GM12874 (cell line): ENCODE data around the gene TIGD1.

Experiments
- TF ChIP-seq, protein P1 (sequence below): IDR thresholded peaks from 2 replicates; pipeline ENCODE4 v1.5.1; 2011; ENCODE audit warnings: low read depth, mild to moderate bottlenecking, control low read depth, low read length, moderate library complexity; ENCODE audit not compliant: insufficient read depth

Gene TIGD1

DNA sequence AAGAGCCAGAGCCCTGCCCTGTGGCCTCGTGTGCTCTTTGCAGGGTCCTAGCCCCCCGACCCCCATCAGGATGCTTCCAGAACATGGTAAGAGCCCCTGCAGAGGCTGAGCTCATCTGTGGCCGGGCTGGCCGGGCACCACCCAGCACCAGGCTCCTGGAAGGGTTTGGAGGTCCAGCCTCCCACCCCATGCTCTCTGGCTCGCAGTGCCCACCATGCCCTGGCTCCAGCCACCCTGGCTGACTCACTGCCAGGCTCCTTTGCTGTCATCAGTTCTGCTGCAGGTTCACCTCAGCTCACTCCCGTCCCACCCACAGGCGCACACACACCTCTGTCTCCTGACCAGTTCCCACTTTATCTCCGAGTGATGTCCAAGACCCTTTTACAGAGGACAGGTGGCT lies 37.7 kb upstream of the TIGD1 start:
- TF ChIP-seq, protein P1, sequence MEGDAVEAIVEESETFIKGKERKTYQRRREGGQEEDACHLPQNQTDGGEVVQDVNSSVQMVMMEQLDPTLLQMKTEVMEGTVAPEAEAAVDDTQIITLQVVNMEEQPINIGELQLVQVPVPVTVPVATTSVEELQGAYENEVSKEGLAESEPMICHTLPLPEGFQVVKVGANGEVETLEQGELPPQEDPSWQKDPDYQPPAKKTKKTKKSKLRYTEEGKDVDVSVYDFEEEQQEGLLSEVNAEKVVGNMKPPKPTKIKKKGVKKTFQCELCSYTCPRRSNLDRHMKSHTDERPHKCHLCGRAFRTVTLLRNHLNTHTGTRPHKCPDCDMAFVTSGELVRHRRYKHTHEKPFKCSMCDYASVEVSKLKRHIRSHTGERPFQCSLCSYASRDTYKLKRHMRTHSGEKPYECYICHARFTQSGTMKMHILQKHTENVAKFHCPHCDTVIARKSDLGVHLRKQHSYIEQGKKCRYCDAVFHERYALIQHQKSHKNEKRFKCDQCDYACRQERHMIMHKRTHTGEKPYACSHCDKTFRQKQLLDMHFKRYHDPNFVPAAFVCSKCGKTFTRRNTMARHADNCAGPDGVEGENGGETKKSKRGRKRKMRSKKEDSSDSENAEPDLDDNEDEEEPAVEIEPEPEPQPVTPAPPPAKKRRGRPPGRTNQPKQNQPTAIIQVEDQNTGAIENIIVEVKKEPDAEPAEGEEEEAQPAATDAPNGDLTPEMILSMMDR = no peak

DNA sequence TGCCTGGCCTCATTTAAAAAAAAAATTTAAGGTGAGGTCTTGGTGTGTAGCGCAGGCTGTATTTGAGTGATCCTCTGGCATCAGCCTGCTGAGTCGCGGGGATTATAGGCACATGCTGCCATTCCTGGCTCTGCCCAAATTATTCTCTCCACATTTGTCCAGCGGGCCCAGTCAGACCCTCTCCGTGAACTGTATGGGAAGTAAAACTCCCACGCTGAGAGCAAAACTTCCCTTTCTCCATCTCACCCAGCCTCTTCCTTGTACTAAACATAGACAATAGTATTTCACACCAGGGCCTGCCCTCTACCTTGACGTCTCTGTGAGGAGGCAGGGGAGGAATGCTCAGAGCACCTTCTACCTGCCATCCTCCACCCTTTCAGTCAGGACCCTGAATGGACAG lies 37.2 kb upstream of the TIGD1 start:
- TF ChIP-seq, protein P1 = no peak

DNA sequence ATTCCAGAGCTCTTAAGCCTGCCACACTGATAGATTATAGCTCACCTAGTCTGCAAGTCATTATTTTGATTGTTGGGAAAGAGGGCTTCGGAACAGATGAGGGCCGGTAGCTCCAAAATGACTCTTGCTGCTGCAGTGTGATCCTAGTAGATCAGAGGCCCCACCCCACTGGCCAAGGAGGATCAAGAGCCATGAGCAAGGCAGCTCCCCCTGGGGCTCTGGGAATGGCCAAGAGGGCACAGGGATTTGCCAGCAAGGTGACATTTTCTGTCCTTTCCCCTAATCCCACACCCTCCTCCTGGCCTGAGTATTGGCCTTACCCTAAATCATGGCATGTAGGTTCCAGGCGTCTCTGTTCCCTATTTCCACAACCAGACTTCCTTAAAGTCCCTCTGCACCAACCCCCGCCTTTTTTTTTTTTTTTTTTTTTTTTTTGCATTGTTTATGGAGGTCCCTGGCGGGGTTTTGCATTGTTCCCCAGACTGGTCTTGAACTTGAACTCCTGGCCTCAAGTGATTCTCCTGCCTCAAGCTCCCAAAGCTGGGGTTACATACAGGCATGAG lies 36.7 kb upstream of the TIGD1 start:
- TF ChIP-seq, protein P1 = no peak

DNA sequence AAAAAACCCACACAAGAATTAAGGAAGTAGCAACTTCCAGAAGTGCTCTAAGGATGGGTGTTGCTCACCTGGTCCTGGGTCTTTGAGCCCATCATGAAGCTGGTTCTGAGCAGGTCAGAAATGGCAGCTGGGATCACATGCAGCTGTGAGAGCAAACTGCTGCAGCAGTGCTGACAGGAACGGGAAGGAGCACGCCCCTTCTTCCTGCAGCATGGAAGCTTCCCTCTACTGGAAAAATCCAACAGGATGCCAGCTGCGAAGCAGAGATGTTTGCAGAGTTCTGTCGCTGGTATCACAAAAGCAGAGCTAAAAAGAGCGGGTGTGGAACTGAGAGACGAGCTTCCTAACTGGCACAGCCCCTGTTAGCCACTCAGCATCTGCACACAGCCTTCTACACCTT lies 33.9 kb upstream of the TIGD1 start:
- TF ChIP-seq, protein P1 = no peak

DNA sequence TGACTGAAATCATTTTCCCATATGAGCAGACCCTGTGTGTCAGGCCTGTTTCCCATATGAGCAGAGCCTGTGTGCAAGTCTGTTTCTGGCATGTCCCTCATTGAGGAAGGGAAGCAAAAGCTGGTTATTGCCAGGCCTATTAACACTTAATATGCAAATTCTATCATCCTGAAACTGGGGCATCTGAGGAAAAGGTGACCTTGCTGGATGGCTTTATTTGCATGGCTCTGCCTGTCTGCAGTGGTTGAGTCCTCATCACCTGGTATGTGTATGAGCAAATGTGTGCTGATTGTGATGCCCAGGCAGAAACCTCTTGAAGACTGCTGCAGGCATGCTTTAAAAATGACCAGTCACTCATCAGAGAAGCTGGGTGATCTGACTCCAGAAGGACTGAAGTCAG lies 31.4 kb upstream of the TIGD1 start:
- TF ChIP-seq, protein P1 = no peak

DNA sequence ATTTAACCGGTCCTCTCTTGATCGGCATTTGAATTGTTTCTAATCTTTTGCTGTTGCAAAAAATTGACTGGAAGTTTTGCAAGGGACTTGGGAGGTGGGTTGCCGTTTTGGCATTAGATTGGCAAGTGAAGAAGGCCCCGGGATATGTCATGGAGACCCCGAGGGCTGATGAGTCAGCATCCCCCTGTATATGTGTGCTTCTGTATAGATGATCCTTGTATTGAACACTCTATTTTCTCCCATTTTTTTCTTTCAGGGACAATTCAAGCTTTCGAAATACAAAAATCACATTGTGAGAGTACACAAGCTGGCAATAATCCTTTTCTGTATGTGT lies 30.3 kb upstream of the TIGD1 start:
- TF ChIP-seq, protein P1 = no peak

DNA sequence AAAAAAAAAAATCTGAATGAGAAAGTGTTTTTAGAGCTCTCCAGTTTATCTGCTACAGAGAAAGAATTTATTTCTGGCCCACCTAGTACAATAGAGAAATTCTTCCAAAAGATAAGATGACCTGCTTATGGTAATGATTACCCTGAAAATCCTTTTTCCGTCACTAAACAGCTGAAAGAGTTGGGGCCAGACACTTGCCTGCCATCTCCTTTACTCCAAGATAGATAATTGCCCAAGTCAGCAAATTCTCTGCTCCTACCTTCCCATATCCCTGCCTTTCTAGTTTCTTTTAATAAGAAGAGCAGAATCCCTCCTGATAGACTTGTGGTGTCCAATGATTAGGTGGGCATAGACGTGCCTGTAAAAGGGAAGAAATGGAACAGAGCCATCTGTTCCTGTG lies 28.3 kb upstream of the TIGD1 start:
- TF ChIP-seq, protein P1 = no peak

DNA sequence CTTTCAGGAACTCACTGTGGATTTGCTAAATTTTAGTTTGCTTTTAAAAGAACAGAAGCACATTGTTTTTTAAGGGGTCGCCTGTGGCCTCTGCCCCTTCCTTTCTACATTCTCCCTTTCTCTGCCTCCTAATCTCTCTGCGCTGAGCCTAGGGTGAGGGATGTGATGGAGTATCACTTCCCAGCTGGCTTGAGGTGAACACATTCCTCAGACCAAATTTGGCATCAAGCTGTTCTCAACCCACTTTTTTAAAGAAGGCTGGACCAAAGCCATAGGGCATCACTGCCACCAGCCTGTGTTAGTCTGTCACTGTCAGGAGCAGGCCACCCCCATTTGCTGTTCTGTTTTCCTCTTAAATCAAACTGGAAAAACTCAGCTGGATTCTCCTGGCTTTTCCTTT lies 27.5 kb upstream of the TIGD1 start:
- TF ChIP-seq, protein P1 = no peak
